NCI-H2029 (cell line): ENCODE results near the gene ARMH3.

Experiments
- DNase-seq: peaks from one replicate; lab custom pipeline; 2025; lab: John Stamatoyannopoulos, UW

ARMH3 gene

GRCh38 chr10:101830322-101831168, 225.4 kb downstream of the ARMH3 start:
- DNase-seq: peak; percentile 71

DNA sequence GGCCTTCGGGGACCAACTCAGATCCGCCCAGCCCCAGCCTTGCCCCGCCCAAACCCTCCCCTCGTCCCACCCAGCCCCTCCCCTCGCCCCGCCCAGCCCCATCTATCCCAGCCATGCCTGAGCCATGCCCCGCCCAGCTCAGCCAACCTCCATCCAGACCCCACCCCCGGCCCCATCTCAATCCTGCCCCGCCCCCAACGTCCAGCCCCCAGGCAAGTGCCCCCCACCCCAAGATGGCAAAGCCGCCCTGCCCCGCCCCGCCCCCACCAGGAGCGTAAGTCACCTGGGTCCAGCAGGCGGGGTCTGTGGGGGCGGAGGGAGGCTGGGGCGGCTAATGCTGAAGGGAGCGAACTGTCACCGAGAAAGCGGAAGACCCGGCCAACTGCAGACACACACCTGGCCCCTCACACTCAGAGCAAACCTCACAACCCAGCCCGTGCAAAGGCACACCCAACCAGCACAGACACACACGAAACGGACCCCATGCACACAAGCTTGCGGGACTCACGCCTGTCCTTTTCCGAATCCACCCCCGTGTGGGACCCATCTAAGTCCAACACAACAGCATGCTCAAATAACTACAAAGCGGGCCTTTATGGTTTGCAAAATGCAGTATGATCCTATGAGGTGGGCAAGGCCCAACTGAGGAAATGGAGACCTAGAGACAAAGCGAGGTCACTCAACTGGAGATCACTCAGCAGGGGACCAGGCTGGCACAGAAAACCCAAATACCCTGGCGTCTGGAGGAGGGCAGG, 226.2 kb downstream of the ARMH3 start:
- peak; percentile 46 for DNase-seq

GRCh38 chr10:101828766-101829551, 227.0 kb downstream of the ARMH3 start:
- no peak for DNase-seq

- no peak for DNase-seq
Observed at GRCh38 chr10:101827919-101828600, 227.9 kb downstream of the ARMH3 start.

DNA sequence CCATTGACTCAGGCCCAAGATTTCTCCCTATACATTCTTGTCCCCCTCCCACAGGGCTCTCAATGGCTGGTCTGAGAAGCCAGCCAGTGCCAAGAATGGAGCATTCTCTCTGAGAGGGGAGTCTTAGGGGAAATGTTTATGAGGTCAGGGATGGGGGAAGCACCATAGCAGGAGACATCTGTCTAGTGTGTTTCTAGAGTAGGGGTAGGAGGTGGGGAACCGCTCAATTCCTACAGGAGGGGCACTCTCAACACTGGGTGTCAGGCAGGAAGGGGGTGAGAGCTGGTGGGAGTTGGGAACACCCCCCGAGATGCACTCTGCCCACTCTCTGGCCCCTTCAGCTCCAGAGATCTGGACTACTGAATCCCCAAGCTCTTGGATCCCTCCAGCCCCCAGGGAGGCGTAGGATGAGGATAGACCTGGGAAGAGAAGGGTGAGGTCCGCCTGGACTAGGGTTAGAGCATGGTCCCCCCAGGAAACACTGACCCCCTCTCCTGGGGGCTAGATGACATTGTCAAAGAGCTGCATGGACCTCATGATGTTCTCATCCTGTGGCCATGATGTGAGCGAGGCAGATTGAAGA, 229.0 kb downstream of the ARMH3 start:
- no peak for DNase-seq

DNA sequence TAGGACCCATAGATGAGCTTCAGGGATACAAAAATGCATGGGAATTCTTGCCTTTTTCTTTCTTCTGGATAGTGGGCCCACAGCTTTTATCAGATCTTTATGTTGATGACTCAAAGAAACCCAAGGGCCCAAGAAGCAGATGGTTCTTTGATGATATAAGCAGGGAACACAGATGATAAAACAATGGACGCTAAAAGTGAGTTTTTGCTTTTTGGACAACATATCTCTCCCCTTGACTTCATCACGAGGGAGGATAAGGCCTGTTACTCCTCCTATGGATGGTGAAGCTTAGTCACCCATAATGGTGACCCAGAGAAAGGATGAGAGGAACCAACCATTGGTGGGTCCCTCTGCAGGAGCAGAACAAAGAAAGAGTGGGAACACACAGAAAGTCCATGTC, 231.2 kb downstream of the ARMH3 start:
- no peak for DNase-seq

DNA sequence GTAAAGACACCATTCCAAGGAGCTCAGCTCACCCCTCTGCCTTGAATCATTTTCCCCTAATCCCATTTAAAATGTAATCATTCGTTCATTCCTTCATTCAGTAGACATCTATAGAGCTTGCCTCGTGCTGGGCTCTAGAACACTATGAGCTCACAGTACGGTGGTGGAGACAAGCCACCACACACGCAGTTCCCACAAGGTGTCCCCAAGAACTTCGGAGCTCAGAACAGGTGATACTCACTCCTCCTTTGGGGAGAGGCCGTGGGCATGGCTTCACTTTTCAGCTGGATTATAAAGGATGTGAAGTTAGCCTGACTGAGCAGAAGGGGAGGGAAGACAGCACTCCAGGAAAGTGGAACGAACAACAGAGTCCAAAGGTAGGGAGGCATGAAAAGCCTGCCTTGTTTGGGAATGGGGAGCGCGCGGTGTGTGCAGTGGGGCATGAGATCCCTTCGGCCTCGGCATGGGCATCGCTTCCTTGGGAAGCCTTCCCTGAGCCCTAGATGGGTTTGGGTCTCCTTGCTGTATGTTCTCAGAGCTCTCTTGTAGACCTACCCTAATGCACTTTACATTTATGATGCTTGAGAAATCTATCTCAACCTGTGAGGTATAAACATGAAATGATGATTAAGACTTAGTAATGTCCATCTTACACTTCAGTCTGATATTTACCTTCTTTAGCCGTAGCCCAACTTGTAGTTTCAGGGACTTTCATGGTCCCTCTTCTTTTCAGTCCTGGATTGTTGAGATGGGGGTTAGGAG, 236.9 kb downstream of the ARMH3 start:
- no peak for DNase-seq

GRCh38 chr10:101818119-101818871, 237.7 kb downstream of the ARMH3 start, which contains the start of gene OGA:
Gene OGA, minus strand, starts transcription at chr10:101818444. Its CDS starts 422 bp downstream, at chr10:101818022.
- peak; percentile 95 for DNase-seq

DNA sequence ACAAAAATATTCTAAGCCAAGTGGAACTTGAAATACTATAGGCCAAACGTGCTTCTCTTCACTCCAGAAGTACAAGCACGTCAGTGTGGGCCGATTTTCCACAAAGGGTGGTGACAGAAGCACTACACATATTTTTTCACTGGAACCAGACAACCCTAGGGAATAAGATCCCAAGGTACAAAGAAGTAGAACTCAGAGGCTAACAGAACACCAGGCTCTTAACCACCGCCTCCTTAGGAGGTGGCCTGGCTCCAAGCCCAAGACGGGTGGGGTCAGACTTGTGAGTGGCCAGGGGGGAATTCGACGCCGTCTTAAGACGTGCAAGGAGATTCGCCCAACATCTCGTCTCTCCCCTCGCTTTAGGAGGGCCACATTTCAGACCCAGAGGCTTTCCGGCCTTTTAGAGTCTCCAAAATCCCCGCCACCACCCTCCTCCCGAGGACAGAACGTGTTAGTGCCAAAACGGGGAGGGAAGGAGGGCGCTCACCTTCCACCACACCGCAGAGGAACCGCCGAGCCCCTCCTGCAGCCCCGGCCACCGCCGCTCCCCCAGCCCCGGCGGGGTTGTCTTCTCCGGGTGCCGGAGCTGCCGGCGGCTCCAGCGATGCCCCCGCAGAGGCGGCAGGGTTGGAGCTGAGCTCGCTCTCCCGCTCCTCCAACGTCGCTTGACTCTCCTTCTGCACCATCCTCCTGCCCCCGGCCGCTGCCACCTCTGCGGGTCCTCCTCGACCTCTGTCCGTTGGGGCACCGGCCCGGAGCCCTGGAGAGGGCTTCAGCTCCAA, 238.4 kb downstream of the ARMH3 start:
- no peak for DNase-seq

- no peak for DNase-seq
Observed at GRCh38 chr10:101816913-101817336, 239.0 kb downstream of the ARMH3 start.

- no peak for DNase-seq
Observed at GRCh38 chr10:101816376-101816775, 239.6 kb downstream of the ARMH3 start.

- DNase-seq: no peak
Observed at GRCh38 chr10:101814466-101815071, 241.4 kb downstream of the ARMH3 start.

GRCh38 chr10:101812606-101813005, 243.4 kb downstream of the ARMH3 start:
- no peak for DNase-seq

- no peak for DNase-seq
Observed at GRCh38 chr10:101807158-101807557, 248.8 kb downstream of the ARMH3 start.

GRCh38 chr10:101803511-101803910, 252.5 kb downstream of the ARMH3 start:
- DNase-seq: no peak

- no peak for DNase-seq
Observed at GRCh38 chr10:101797403-101798059, 258.4 kb downstream of the ARMH3 start.
